Ovary (tissue), 3 donors: ENCODE results near the gene KCNQ5.

ENCODE experiments used
- CTCF ChIP-seq, 3 donors: fragments of 450-650 bp in 2 of 3; fragments of 200-600 bp in 1 of 3; IDR thresholded peaks; one replicate each; pipeline versions ENCODE4 v1.5.1 to v1.8.0; 2016 to 2022; ENCODE audit warnings: antibody characterized with exemption in 3 of 3, mild to moderate bottlenecking in 1 of 3
- POLR2A ChIP-seq: fragments of 450-650 bp; IDR thresholded peaks from one replicate; pipeline ENCODE4 v1.6.1; 2017; ENCODE audit warnings: antibody characterized with exemption, mild to moderate bottlenecking, moderate library complexity
- donor health status: DM: no; HTN: no; CAD: no.

- no peak for TF ChIP-seq CTCF (IDR thresholded peaks at IDR 0.05)
- no peak for TF ChIP-seq POLR2A
These were observed 587.3 kb downstream of the KCNQ5 start for GRCh38 chr6:73209117-73209516.
